ENCODE results near the gene CDC42BPB.
"Not testable (repeated sequence)": the region's sequence is repeated elsewhere in the genome, so short reads cannot be mapped to it uniquely, and the experiment has no call there.

CDC42BPB gene

GRCh38 chr14:103047453-103047852 is 9.9 kb downstream of the CDC42BPB start:
- peak; percentile 20 for DNase-seq (ENCODE audit: low read depth, low spot score)

GRCh38 chr14:103045371-103045869 is 11.9 kb downstream of the CDC42BPB start:
- DNase-seq (ENCODE audit: low read depth, low spot score): no peak

- DNase-seq (ENCODE audit: low read depth, low spot score): no peak
Observed at GRCh38 chr14:103043257-103044015, 13.9 kb downstream of the CDC42BPB start.

- DNase-seq (ENCODE audit: low read depth, low spot score): no peak
Observed at GRCh38 chr14:103041464-103041863, 15.9 kb downstream of the CDC42BPB start.

- no peak for DNase-seq (ENCODE audit: low read depth, low spot score)
Observed at GRCh38 chr14:103033681-103034096, 23.7 kb downstream of the CDC42BPB start.

- DNase-seq (ENCODE audit: low read depth, low spot score): no peak
Observed at GRCh38 chr14:103031956-103032355, 25.4 kb downstream of the CDC42BPB start.

- no peak for DNase-seq (ENCODE audit: low read depth, low spot score)
Observed at GRCh38 chr14:103031566-103031911, 25.8 kb downstream of the CDC42BPB start.

GRCh38 chr14:103030741-103031565 is 26.4 kb downstream of the CDC42BPB start:
- no peak for DNase-seq (ENCODE audit: low read depth, low spot score)

- DNase-seq (ENCODE audit: low read depth, low spot score): no peak
Observed at GRCh38 chr14:103029936-103030335, 27.4 kb downstream of the CDC42BPB start.

GRCh38 chr14:103028772-103029171 is 28.6 kb downstream of the CDC42BPB start:
- DNase-seq (ENCODE audit: low read depth, low spot score): no peak

- DNase-seq (ENCODE audit: low read depth, low spot score): no peak
Observed at GRCh38 chr14:103028161-103028767, 29.1 kb downstream of the CDC42BPB start.

GRCh38 chr14:103027451-103027850 is 29.9 kb downstream of the CDC42BPB start:
- DNase-seq (ENCODE audit: low read depth, low spot score): no peak

GRCh38 chr14:103026988-103027387 is 30.4 kb downstream of the CDC42BPB start:
- no peak for DNase-seq (ENCODE audit: low read depth, low spot score)

GRCh38 chr14:103026196-103026595 is 31.2 kb downstream of the CDC42BPB start:
- not testable (repeated sequence) for DNase-seq (ENCODE audit: low read depth, low spot score)

GRCh38 chr14:103023881-103024473 is 33.4 kb downstream of the CDC42BPB start:
- DNase-seq (ENCODE audit: low read depth, low spot score): no peak

GRCh38 chr14:103022685-103023044 is 34.7 kb downstream of the CDC42BPB start:
- DNase-seq (ENCODE audit: low read depth, low spot score): no peak

GRCh38 chr14:103022002-103022684 is 35.2 kb downstream of the CDC42BPB start:
- no peak for DNase-seq (ENCODE audit: low read depth, low spot score)

- no peak for DNase-seq (ENCODE audit: low read depth, low spot score)
Observed at GRCh38 chr14:103021684-103022001, 35.7 kb downstream of the CDC42BPB start.

- DNase-seq (ENCODE audit: low read depth, low spot score): no peak
Observed at GRCh38 chr14:103020271-103021170, 36.8 kb downstream of the CDC42BPB start.

- DNase-seq (ENCODE audit: low read depth, low spot score): no peak
Observed at GRCh38 chr14:103019826-103020225, 37.5 kb downstream of the CDC42BPB start.

GRCh38 chr14:103019236-103019635 is 38.1 kb downstream of the CDC42BPB start:
- no peak for DNase-seq (ENCODE audit: low read depth, low spot score)

All from astrocyte of the hippocampus (primary cell).